OCI-LY1 (cell line): ENCODE results near the gene FRMD4A.

ENCODE experiments used
- H2AFZ ChIP-seq: fragments of 200-600 bp; sonication (generic), shearing (Covaris generic); 2 replicates; pipeline ENCODE4 v1.6.0; 2014; ENCODE audit warnings: antibody characterized with exemption, mild to moderate bottlenecking, low read length
- H3F3A ChIP-seq: fragments of 200-600 bp; sonication (generic), shearing (Covaris generic); 2 replicates; pipeline ENCODE4 v1.6.0; 2014; ENCODE audit warnings: mild to moderate bottlenecking, antibody characterized with exemption, low read length, moderate library complexity; ENCODE audit not compliant: insufficient read depth
- H3K27ac ChIP-seq: fragments of 200-600 bp; sonication (generic); 2 replicates; pipeline ENCODE4 v1.5.1; 2014; ENCODE audit warnings: low read length, mixed run types, mild to moderate bottlenecking, low read depth; ENCODE audit not compliant: poor library complexity, severe bottlenecking
- H3K27me3 ChIP-seq: fragments of 200-600 bp; sonication (generic); 2 replicates; pipeline ENCODE4 v1.6.0; 2014; ENCODE audit warnings: antibody characterized with exemption, mild to moderate bottlenecking, low read length, moderate library complexity; ENCODE audit not compliant: insufficient read depth
- H3K36me3 ChIP-seq: fragments of 200-600 bp; sonication (generic); 2 replicates; pipeline ENCODE4 v1.6.1; 2014; ENCODE audit warnings: mild to moderate bottlenecking, antibody characterized with exemption, low read length, moderate library complexity, mixed read lengths; ENCODE audit not compliant: insufficient read depth
- H3K4me1 ChIP-seq: fragments of 200-600 bp; sonication (generic); 2 replicates; pipeline ENCODE4 v1.5.1; 2014; ENCODE audit warnings: mild to moderate bottlenecking, low read length, moderate library complexity; ENCODE audit not compliant: insufficient read depth, severe bottlenecking
- H3K4me2 ChIP-seq: fragments of 200-600 bp; sonication (generic), shearing (Covaris generic); 2 replicates; pipeline ENCODE4 v1.6.1; 2014; ENCODE audit warnings: low read length
- H3K4me3 ChIP-seq: fragments of 200-600 bp; sonication (generic); 2 replicates; pipeline ENCODE4 v1.5.1; 2014; ENCODE audit warnings: low read length, low read depth, mild to moderate bottlenecking, mixed read lengths; ENCODE audit not compliant: poor library complexity, severe bottlenecking
- H3K79me2 ChIP-seq: fragments of 200-600 bp; shearing (Covaris generic); 2 replicates; pipeline ENCODE4 v1.6.1; 2016; ENCODE audit warnings: mixed run types, low read length, mixed read lengths; ENCODE audit not compliant: insufficient read depth
- H3K9ac ChIP-seq: fragments of 200-600 bp; sonication (generic), shearing (Covaris generic); 2 replicates; pipeline ENCODE4 v1.6.1; 2014; ENCODE audit warnings: mild to moderate bottlenecking, low read length, mixed read lengths
- H3K9me2 ChIP-seq: fragments of 200-600 bp; sonication (generic), shearing (Covaris generic); 2 replicates; pipeline ENCODE4 v1.6.1; 2014; ENCODE audit warnings: low read depth, mild to moderate bottlenecking, low read length, mixed read lengths
- H3K9me3 ChIP-seq: fragments of 200-600 bp; shearing (Covaris generic); 2 replicates; pipeline ENCODE4 v1.6.1; 2014; ENCODE audit warnings: low read length, mixed read lengths
- H4K20me1 ChIP-seq: fragments of 200-600 bp; sonication (generic), shearing (Covaris generic); 2 replicates; pipeline ENCODE4 v1.6.0; 2016; ENCODE audit warnings: mild to moderate bottlenecking, low read length; ENCODE audit not compliant: insufficient read depth
- CTCF ChIP-seq: fragments of 200-600 bp; sonication (generic), shearing (Covaris generic); IDR thresholded peaks from 2 replicates; pipeline ENCODE4 v1.5.1; 2017; ENCODE audit warnings: mild to moderate bottlenecking, antibody characterized with exemption, low read length, moderate library complexity, mixed read lengths
- EZH2 ChIP-seq: fragments of 200-600 bp; sonication (generic), shearing (Covaris generic); IDR thresholded peaks from 2 replicates; pipeline ENCODE4 v1.8.0; 2017; ENCODE audit warnings: borderline replicate concordance, mixed run types, mild to moderate bottlenecking, antibody characterized with exemption, low read length, moderate library complexity, mixed read lengths

Gene FRMD4A

DNA sequence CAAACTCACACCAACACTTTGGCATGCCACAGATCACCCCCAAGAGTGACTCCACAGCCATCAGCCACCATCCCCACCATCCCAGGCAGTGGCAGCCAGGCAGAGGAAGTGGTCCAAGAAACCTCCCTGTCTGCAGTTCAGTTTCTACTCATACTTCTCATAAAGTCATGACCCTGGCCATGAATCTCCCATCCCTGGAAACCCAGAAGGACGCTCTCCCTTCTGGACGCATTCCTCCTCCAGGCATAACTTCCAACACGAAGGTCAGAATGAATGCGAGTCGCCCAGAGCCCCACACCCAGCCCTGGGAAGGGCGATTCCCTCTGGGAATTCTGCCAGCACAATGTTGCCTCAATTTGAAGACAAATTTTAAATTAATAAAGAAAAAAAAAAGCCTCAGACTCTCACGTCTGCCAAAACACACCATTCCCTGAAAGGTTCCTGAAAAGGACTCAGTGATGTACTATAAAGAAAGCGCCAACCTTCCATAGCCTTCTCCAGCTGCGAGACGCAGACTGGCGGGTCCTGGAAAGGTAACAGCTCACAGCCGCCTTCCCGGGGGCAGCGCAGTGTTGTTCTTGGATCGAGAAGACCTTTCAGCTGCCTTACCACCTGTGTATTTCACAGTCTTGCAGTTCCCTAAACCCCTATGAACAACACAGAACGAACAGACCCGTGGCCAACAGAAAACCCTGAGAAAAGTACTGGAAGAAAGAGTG lies 307.6 kb downstream of the FRMD4A start:
- no peaks in the 10 kb centered on the region for H3K36me3 ChIP-seq
- no peaks in the 10 kb centered on the region for H3F3A ChIP-seq
- H4K20me1 ChIP-seq = no peaks in the 10 kb centered on the region
- no peaks in the 10 kb centered on the region for H3K27me3 ChIP-seq
- H3K27ac ChIP-seq = no peak overlapping the region
- H3K9me3 ChIP-seq = no peaks in the 10 kb centered on the region
- no peak overlapping the region for H3K9ac ChIP-seq
- no peaks in the 10 kb centered on the region for H3K4me1 ChIP-seq
- H3K4me3 ChIP-seq = no peak overlapping the region
- H3K79me2 ChIP-seq = no peaks in the 10 kb centered on the region
- no peak overlapping the region for H2AFZ ChIP-seq
- no peak for TF ChIP-seq EZH2
- no peak for TF ChIP-seq CTCF
- no peak overlapping the region for H3K4me2 ChIP-seq
- H3K9me2 ChIP-seq = no peaks in the 10 kb centered on the region

DNA sequence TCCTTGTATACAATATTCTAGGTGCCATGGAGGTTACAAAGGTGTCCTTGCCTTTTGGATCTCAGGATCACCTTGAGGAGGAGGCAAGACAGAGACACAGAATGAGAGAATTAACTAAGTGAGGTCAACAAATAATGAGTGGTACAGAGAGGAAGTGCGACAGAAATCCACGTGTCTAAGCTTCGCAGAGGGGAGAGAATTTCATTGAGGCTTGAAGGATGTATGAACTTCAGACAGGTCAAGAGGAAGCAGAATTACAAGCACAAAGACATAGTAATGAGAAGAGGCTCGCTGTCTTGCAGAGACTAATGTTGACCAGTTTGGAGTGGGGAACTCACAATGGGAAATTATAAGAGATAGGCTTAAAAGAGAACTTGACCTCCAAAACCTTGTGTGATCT lies 308.7 kb downstream of the FRMD4A start:
- TF ChIP-seq EZH2 = no peak
- no peak for TF ChIP-seq CTCF
- H3K36me3 ChIP-seq = no peaks in the 10 kb centered on the region
- no peak overlapping the region for H3K4me3 ChIP-seq
- no peak overlapping the region for H3K4me2 ChIP-seq
- no peaks in the 10 kb centered on the region for H3K9me2 ChIP-seq
- no peaks in the 10 kb centered on the region for H3F3A ChIP-seq
- no peak overlapping the region for H3K27ac ChIP-seq
- no peaks in the 10 kb centered on the region for H4K20me1 ChIP-seq
- no peaks in the 10 kb centered on the region for H3K9me3 ChIP-seq
- no peaks in the 10 kb centered on the region for H3K4me1 ChIP-seq
- H3K9ac ChIP-seq = no peak overlapping the region
- no peak overlapping the region for H2AFZ ChIP-seq
- H3K79me2 ChIP-seq = no peaks in the 10 kb centered on the region
- H3K27me3 ChIP-seq = no peaks in the 10 kb centered on the region

DNA sequence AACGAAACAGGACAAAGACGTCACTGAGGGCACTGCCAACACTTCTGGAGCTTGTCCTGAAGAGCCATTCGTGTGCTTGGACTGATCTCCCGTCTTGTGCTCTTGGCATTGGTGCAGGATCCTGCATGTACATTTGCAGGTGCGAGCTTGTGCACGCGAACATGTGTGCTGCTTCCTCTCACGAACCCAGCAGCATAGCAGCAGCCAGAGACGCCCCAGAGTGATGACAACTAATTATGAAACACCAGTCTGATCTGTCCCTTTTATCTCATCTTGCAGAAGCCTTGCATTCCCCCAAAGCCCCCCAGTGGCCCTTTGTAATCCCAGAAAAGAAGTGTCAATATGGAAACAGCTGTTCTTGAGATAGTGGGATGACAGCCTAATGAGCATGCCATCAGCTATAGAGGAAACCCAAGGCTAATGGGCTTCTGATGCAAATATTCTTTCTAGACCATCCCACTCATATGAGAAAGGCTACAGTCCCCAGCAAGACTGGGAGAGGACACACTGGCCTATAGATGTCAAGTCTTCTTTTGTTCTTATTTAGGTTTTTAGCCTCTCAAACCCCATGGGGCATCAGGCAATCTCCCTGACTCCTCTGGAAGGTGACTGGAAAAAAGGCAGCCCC lies 310.6 kb downstream of the FRMD4A start:
- Histone ChIP-seq H3K9me3 (no peaks in the 10 kb centered on the region), H3K9ac (no peak overlapping the region), H3K27ac (no peak overlapping the region), H3K79me2 (no peaks in the 10 kb centered on the region), H3F3A (no peaks in the 10 kb centered on the region), H3K9me2 (no peaks in the 10 kb centered on the region), H3K27me3 (no peaks in the 10 kb centered on the region), H3K36me3 (no peaks in the 10 kb centered on the region), H2AFZ (no peak overlapping the region), H3K4me1 (no peaks in the 10 kb centered on the region), H3K4me2 (no peak overlapping the region), H4K20me1 (no peaks in the 10 kb centered on the region), H3K4me3 (no peak overlapping the region)
- TF ChIP-seq CTCF (no peak), EZH2 (no peak)
